OCI-LY7 (cell line): ENCODE measurements around the gene PLD6. TPM values are rescaled to one million over a fixed set of nuclear protein-coding genes. Genes with fewer than 3 reads are reported as not detected.

Experiments used
- BruUV-seq: library from RNA; stranded (reverse); fragments of 400-500 nt; replicated peaks from 2 replicates; lab custom pipeline; 2021; lab: Mats Ljungman, UMichigan
- CTCF ChIA-PET: fragments of 300-600 bp; sonication (Branson Sonifier 250); formaldehyde crosslinking; loops from one replicate; lab custom pipeline; 2022; ENCODE audit warnings: antibody characterized with exemption; ENCODE audit not compliant: unreplicated experiment; lab: Charles Lee
- POLR2A ChIA-PET: fragments of 300-600 bp; sonication (Branson Sonifier 250); formaldehyde crosslinking; loops from one replicate; lab custom pipeline; 2022; ENCODE audit warnings: antibody characterized with exemption; lab: Charles Lee
- DNase-seq: peaks from one replicate; pipeline ENCODE4 v3.0.0-alpha.2; 2015; ENCODE audit warnings: low spot score
- H2AFZ ChIP-seq: fragments of 200-600 bp; sonication (generic), shearing (Covaris generic); 2 replicates; pipeline ENCODE4 v1.6.1; 2014; ENCODE audit warnings: mild to moderate bottlenecking, antibody characterized with exemption, low read length, moderate library complexity
- H3K27ac ChIP-seq: fragments of 200-600 bp; sonication (generic); 2 replicates; pipeline ENCODE4 v1.5.1; 2014; ENCODE audit warnings: mixed run types, low read depth, mild to moderate bottlenecking, moderate library complexity, low read length, inconsistent platforms; ENCODE audit not compliant: poor library complexity, severe bottlenecking
- H3K36me3 ChIP-seq: fragments of 200-600 bp; sonication (generic); 2 replicates; pipeline ENCODE4 v1.6.1; 2014; ENCODE audit warnings: mild to moderate bottlenecking, antibody characterized with exemption, low read length, moderate library complexity, mixed read lengths; ENCODE audit not compliant: insufficient read depth
- H3K4me1 ChIP-seq: fragments of 200-600 bp; sonication (generic); 2 replicates; pipeline ENCODE4 v1.5.1; 2014; ENCODE audit warnings: mild to moderate bottlenecking, low read length; ENCODE audit not compliant: insufficient read depth, poor library complexity, severe bottlenecking
- H3K4me2 ChIP-seq: fragments of 200-600 bp; sonication (generic); 2 replicates; pipeline ENCODE4 v1.6.1; 2014; ENCODE audit warnings: mild to moderate bottlenecking, low read length
- H3K4me3 ChIP-seq: fragments of 200-600 bp; sonication (generic); 2 replicates; pipeline ENCODE4 v1.5.1; 2014; ENCODE audit warnings: mild to moderate bottlenecking, low read depth, low read length; ENCODE audit not compliant: poor library complexity, severe bottlenecking
- H3K79me2 ChIP-seq: fragments of 200-600 bp; sonication (generic); 2 replicates; pipeline ENCODE4 v1.6.1; 2016; ENCODE audit warnings: low read depth, mild to moderate bottlenecking, low read length, moderate library complexity, mixed read lengths; ENCODE audit not compliant: insufficient read depth
- H3K9me2 ChIP-seq: fragments of 200-600 bp; sonication (generic); 2 replicates; pipeline ENCODE4 v1.6.1; 2016; ENCODE audit warnings: mild to moderate bottlenecking, low read length, mixed read lengths; ENCODE audit not compliant: insufficient read depth
- H3K9me3 ChIP-seq: fragments of 200-600 bp; sonication (generic); 2 replicates; pipeline ENCODE4 v1.6.1; 2014; ENCODE audit warnings: mild to moderate bottlenecking, mixed run types, low read length, mixed read lengths
- H4K20me1 ChIP-seq: fragments of 200-600 bp; sonication (generic); 2 replicates; pipeline ENCODE4 v1.6.1; 2014; ENCODE audit warnings: mild to moderate bottlenecking, antibody characterized with exemption, low read length, moderate library complexity, mixed read lengths; ENCODE audit not compliant: insufficient read depth
- CTCF ChIP-seq: fragments of 200-600 bp; sonication (generic); conservative IDR thresholded peaks from 2 replicates; pipeline ENCODE4 v1.5.1; 2014; ENCODE audit warnings: mild to moderate bottlenecking, antibody characterized with exemption, low read length, moderate library complexity, mixed read lengths
- EZH2phosphoT487 ChIP-seq: fragments of 200-600 bp; sonication (generic); IDR thresholded peaks from 2 replicates; pipeline ENCODE4 v1.6.1; 2018; ENCODE audit warnings: low read depth, borderline replicate concordance, mild to moderate bottlenecking, mixed run types, antibody characterized with exemption, low read length, moderate library complexity, mixed read lengths
- intact Hi-C: fragments of 100-400 bp; cut with micrococcal nuclease; formaldehyde crosslinking; loops from one replicate; pipeline ENCODE4 v1.10.0; 2022; ENCODE audit not compliant: unreplicated experiment
- total RNA-seq, 2 experiments: library from RNA; depleted of rRNA in 1 of 2; stranded (reverse); fragments of >200 nt in 1 of 2; shearing (Covaris generic) in 1 of 2; gene quantifications; 2 replicates each; pipeline ENCODE4 v1.2.3, GENCODE V29; 2014 to 2022

The PLD6 gene
- total RNA-seq, 2 experiments from 2014 or later, result not detected

GRCh38 chr17:17221329-17221728, 15.2 kb upstream of the PLD6 start:
- Histone ChIP-seq H3K9me3 (no peaks in the 10 kb centered on the region), H3K27ac (no peak overlapping the region), H2AFZ (no peak overlapping the region), H3K4me3 (no peak overlapping the region), H4K20me1 (no peaks in the 10 kb centered on the region; the same call in 1 of the 2 replicates), H3K4me2 (no peak overlapping the region), H3K36me3 (peaks cover 48% of the 10 kb centered on the region; the same call in 1 of the 2 replicates), H3K9me2 (no peaks in the 10 kb centered on the region), H3K4me1 (no peaks in the 10 kb centered on the region), H3K79me2 (no peaks in the 10 kb centered on the region)
- CTCF ChIA-PET, result no interaction called here
- no TSS peak for BruUV-seq
- DNase-seq, result no peak
- POLR2A ChIA-PET, result interaction anchor here (0.5 kb wide), 1 partner anchor 162 kb away, joined by 6 read pairs; no protein-coding TSS in a partner anchor
- intact Hi-C loops, result no loop called here
- TF ChIP-seq CTCF (no peak), EZH2phosphoT487 (no peak)

- DNase-seq, result no peak
- Histone ChIP-seq H3K9me3 (no peaks in the 10 kb centered on the region), H3K27ac (no peak overlapping the region), H3K36me3 (peaks cover 40% of the 10 kb centered on the region; the same call in 1 of the 2 replicates), H3K4me3 (no peak overlapping the region), H2AFZ (no peak overlapping the region), H4K20me1 (no peaks in the 10 kb centered on the region; the same call in 1 of the 2 replicates), H3K4me1 (no peaks in the 10 kb centered on the region), H3K79me2 (no peaks in the 10 kb centered on the region), H3K4me2 (no peak overlapping the region), H3K9me2 (no peaks in the 10 kb centered on the region)
- ChIA-PET CTCF (no interaction called here), POLR2A (no interaction called here)
- TF ChIP-seq EZH2phosphoT487, result no peak
- no peak for TF ChIP-seq CTCF
- intact Hi-C loops, result no loop called here
- no TSS peak for BruUV-seq
These were observed 14.4 kb upstream of the PLD6 start for GRCh38 chr17:17220529-17220928.

GRCh38 chr17:17217995-17218394, 11.9 kb upstream of the PLD6 start:
- CTCF ChIA-PET, result no interaction called here
- Histone ChIP-seq H3K4me1 (no peaks in the 10 kb centered on the region), H2AFZ (no peak overlapping the region), H3K9me2 (no peaks in the 10 kb centered on the region), H3K36me3 (peaks cover 27% of the 10 kb centered on the region; the same call in 1 of the 2 replicates), H3K79me2 (no peaks in the 10 kb centered on the region), H3K4me3 (no peak overlapping the region), H3K4me2 (no peak overlapping the region), H3K27ac (no peak overlapping the region), H4K20me1 (no peaks in the 10 kb centered on the region), H3K9me3 (no peaks in the 10 kb centered on the region)
- no peak for TF ChIP-seq EZH2phosphoT487
- no peak for TF ChIP-seq CTCF
- no peak for DNase-seq
- no TSS peak for BruUV-seq
- POLR2A ChIA-PET, result no interaction called here
- intact Hi-C loops, result no loop called here
